ENCODE results near the gene CRKL. TPM values are rescaled to one million over a fixed set of nuclear protein-coding genes. Genes with fewer than 3 reads are reported as not detected.

Gene CRKL
- total and polyA plus RNA-seq, 4 donors, result 12.0 to 45.5 (median 22.6) TPM

- no peak for TF ChIP-seq YY1 (IDR thresholded peaks at IDR 0.05)
Measured at GRCh38 chr22:20966883-20967696, 49.9 kb downstream of the CRKL start, which contains the start of gene AIFM3 (continued).

GRCh38 chr22:20967697-20968211, 50.5 kb downstream of the CRKL start:
- H3K36me3 ChIP-seq (ENCODE audit: control insufficient read depth in 4 of 4, insufficient read depth in 3 of 4, low read depth in 1 of 4, low read length in 3 of 4), result no peaks in the 10 kb centered on the region
- no peak overlapping the region for H3K27ac ChIP-seq (ENCODE audit: low read depth in 1 of 2, low read length in 2 of 2)
- H3K4me1 ChIP-seq (ENCODE audit: control insufficient read depth in 4 of 4, insufficient read depth in 4 of 4, low read length in 3 of 4), result peaks cover 3 to 13% (median 4%) of the 10 kb centered on the region in 4 donors
- no peak overlapping the region for H3K9ac ChIP-seq (ENCODE audit: low read depth in 1 of 2, low read length in 2 of 2)
- TF ChIP-seq NR2F2 (IDR thresholded peaks at IDR 0.05) (no peak), RAD21 (IDR thresholded peaks at IDR 0.05) (no peak), EGR1 (IDR thresholded peaks at IDR 0.05; ENCODE audit: low read depth in 2 of 2) (no peak), FOXA1 (IDR thresholded peaks at IDR 0.05) (no peak), HNF4A (conservative IDR thresholded peaks at IDR 0.05) (no peak), ZBTB33 (IDR thresholded peaks at IDR 0.05) (no peak), GABPA (IDR thresholded peaks at IDR 0.05 in 1 of 2, conservative IDR thresholded peaks at IDR 0.05 in 1 of 2) (no peak), REST (IDR thresholded peaks at IDR 0.05) (no peak), HNF4G (IDR thresholded peaks at IDR 0.05) (no peak), RXRA (IDR thresholded peaks at IDR 0.05) (no peak), FOXA2 (IDR thresholded peaks at IDR 0.05) (no peak), TAF1 (conservative IDR thresholded peaks at IDR 0.05) (no peak), YY1 (IDR thresholded peaks at IDR 0.05) (no peak)
- H3K27me3 ChIP-seq (ENCODE audit: control insufficient read depth in 4 of 4, insufficient read depth in 4 of 4, low read length in 3 of 4), result no peaks in the 10 kb centered on the region
- H3K9me3 ChIP-seq (ENCODE audit: control insufficient read depth in 4 of 4, low read length in 3 of 4), result no peaks in the 10 kb centered on the region
- no peak for DNase-seq (ENCODE audit: low spot score)
- H3K4me3 ChIP-seq (ENCODE audit: low read depth in 1 of 3, low read length in 3 of 3), result no peak overlapping the region
- WGBS, result 77% methylated on average over 19 of the region's 19 CpGs

- Histone ChIP-seq H3K4me3 (ENCODE audit: low read depth in 1 of 3, low read length in 3 of 3) (no peak overlapping the region), H3K9ac (ENCODE audit: low read depth in 1 of 2, low read length in 2 of 2) (no peak overlapping the region), H3K9me3 (ENCODE audit: control insufficient read depth in 4 of 4, low read length in 3 of 4) (no peaks in the 10 kb centered on the region), H3K27ac (ENCODE audit: low read depth in 1 of 2, low read length in 2 of 2) (no peak overlapping the region), H3K4me1 (ENCODE audit: control insufficient read depth in 4 of 4, insufficient read depth in 4 of 4, low read length in 3 of 4) (peaks cover 3 to 13% (median 4%) of the 10 kb centered on the region in 4 donors), H3K36me3 (ENCODE audit: control insufficient read depth in 4 of 4, insufficient read depth in 3 of 4, low read depth in 1 of 4, low read length in 3 of 4) (no peaks in the 10 kb centered on the region), H3K27me3 (ENCODE audit: control insufficient read depth in 4 of 4, insufficient read depth in 4 of 4, low read length in 3 of 4) (no peaks in the 10 kb centered on the region)
- WGBS, result 89% methylated on average over 7 of the region's 7 CpGs
- no peak for DNase-seq (ENCODE audit: low spot score)
- TF ChIP-seq FOXA1 (IDR thresholded peaks at IDR 0.05), result no peak
Measured at GRCh38 chr22:20968281-20968977, 51.2 kb downstream of the CRKL start.

Data from liver (tissue), 9 donors.